GM18858 (cell line): Measurements from ENCODE around the gene C1QL1.
A peak's percentile ranks its signal among the peaks of the same experiment; 100 is the strongest.
"Not testable (repeated sequence)": the region's sequence is repeated elsewhere in the genome, so short reads cannot be mapped to it uniquely, and the experiment has no call there.

Experiments
- ATAC-seq: cut with Tn5 transposase; IDR thresholded peaks from one replicate; pipeline ENCODE4 v1.9.1; 2021; ENCODE audit not compliant: unreplicated experiment

The C1QL1 gene

DNA sequence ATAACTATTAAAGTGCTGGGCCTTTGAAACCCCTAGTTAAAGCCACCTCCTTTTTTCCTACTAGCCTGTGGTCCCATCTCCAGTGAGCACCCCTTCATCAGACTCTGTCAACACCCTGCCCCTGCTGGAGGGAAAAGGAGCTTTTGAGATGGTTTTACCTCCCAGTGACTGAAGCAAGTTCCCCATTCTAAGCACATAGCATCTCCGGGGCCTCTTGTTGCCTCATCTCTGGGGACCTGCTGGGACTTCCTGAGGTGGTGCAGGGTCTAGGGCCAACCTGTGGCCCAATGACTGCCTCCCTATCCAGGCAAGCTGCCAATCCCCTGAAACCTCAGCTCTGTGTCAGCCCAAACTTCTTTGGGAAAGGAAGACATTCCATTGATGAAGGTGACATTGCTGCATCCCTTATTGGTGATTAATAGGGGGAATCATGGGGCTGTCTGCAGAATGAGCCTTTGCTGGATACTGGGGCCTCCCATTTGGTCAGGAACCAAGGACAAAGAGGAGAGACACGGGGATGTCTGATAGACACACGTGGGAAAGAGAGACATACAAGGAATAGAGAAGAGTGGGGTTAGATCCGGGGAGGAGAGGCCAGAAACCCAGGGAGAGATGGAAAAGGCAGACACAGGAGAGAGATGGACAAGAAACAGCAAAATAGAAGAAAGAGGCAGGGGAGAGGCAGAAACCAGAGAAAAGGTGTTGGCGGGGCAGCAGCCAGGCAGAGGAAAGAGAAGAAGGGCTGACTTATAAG lies 2.4 kb downstream of the C1QL1 start:
- ATAC-seq, result no peak

- no peak for ATAC-seq
Observed at GRCh38 chr17:44961921-44962350, 6.2 kb downstream of the C1QL1 start.

- ATAC-seq, result no peak
Observed at GRCh38 chr17:44960691-44961090, 7.4 kb downstream of the C1QL1 start.

DNA sequence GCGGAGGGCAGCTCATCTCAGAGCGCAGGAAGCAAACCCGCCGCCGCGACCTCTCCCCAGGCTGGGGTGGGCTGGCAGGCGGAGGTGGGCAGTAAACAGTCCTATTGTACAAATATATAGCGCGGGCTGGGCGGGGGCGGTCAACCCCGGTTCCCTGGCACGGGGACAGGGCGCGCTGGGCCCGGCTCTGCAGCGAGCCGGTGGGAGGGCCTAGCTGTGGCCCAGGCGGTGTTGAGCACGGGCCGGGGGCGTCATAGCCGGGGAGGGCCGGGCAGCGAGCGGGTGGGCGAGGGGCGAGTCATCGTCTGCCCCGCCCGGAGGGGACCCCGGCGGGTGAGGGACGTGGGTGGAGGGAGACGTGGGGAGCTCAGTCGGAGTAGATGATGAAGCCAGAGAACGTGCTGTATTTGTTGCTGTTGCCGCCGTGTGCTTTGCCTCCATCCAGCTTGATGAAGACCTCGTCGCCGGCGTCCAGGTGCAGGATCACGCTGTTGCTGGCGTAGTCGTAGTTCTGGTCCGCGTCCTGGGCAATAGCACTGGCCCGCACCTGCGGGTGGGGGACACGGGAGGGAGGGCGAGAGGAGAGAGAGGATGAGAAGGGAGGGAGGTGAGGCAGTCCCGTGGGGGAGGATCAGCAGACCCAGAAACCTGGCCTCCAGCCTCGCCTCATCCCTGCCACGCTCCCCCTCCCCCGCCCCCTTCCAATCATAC lies 8.1 kb downstream of the C1QL1 start:
- no peak for ATAC-seq

- no peak for ATAC-seq
Observed at GRCh38 chr17:44956998-44957981, 10.8 kb downstream of the C1QL1 start.

DNA sequence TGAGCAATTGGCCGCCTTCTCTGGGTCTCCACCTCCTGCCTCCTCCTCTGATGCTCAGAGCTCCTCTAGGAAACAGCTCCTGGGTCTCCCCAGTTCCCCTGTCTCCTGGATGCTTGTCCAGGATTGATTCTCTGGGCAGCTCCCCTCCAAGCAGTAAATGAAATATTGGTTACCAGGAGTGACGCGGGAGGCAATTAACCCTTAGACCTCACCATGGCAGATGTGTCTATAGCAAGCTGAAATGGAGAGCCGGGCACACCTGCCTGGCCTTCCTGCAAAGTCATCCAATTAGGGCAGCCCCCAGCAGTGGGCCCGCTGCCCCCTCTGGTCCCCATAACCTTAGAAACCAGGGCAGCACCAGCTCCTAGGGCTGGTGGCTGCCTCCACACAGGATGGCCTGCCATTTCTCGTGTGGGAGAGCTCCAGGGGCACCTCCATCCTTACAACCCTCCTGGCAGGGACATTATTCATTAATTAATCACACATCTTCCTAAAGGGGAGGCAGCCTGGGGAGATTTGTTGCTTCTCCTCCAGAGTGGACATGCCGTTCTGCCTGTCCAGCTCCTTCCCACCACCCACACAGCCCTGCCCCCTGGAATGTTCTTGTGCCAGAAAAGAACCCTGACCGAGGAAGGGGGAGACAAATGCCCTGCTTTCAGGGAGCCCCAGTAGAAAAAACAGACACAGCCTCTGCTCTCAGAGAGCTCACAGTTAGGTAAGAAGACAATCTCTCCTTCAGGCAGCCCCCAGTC lies 12.3 kb downstream of the C1QL1 start:
- no peak for ATAC-seq

DNA sequence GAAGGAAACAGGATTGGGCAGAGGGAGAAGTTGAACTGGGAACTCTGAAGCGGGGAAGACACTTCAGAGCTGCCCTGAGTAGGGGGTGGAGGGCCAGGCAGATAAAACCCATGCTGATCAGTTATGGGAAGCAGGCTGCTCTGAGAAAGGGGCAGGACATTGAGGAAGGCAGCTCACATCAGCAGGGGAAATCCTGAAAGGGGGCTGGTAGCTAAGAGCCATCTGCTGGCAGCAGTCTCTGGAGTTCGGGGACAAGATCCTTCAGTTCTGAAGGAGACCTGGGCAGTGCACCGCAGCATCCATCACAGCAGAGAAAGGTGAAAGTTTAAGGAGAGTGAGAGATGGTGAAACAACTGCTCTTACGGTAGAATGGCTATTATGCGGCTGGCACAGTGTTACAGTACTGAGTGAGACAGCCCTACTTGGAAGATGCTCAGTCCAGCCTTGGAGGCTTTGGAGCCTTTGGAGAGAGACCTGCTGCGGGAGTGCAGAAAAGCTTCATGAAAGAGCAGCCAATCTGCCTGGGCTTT lies 15.1 kb downstream of the C1QL1 start:
- no peak for ATAC-seq

DNA sequence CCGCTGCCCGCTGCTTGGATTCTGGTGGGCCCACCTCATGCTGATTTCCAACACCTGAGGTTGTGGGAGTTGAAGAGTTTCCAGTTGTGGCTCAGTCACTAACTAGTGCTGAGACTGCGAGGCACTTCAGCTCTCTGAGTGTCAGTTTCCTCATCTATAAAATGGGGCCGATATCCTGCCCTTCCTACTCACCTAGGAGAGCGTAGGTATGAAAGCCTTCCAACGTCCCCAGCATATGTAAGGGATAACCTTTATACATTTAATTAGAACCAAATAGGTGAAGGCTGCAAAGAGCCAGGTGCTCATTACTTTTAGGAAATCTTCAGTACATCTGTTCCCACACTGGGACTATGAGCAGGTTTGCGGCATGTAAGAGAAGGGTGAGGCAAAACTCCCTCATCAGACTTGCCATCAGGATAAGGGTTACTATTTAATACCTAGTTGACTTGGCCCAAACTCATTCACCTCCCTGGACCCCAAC lies 19.7 kb downstream of the C1QL1 start:
- no peak for ATAC-seq

DNA sequence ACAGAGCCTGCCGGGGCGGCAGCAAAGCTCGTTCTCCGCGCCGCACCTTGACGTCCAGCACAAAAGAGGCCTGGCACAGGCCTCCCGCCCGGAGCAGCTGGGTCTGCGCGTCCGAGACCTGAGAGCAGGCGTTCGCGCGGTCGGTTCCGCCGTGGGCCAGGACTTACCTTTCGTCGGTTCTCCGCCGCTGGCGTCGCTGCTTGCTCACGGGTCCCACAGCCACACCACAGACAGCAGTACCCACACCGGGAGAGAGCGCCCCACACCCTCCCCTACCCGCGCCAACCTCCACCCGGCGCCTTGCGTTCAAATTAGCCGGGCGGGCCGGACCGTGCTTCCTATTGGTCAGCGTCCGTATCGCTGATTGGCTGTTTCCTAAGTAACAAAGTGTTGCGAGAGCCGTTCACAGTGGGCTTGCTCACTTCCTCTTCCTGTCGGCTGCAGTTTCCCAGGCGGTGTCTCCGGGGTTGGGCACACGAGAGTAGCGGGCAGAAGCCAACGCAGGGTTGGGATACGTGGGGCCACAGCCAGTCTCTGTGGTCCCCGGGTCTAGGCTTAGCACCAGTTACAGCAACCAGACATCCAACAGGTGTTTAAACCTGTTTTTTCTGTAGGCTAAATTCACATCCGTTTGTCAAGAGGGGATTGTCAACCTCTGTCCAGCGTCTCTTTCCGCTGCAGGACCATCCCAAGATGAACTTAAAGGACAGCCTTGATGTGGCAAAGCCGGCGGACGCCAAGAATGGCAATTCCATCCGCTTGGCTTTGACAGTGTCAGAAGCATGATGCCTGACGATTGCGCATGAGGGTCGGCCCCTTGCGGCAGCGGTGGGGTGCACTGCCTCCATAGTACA lies 20.4 kb downstream of the C1QL1 start, which contains the start of gene KIF18B:
Gene KIF18B (minus strand): TSS at position 313 of the 854 bp plus-strand sequence. CDS start 11,429 bp downstream, outside the sequence.
- peak; percentile 84 for ATAC-seq

DNA sequence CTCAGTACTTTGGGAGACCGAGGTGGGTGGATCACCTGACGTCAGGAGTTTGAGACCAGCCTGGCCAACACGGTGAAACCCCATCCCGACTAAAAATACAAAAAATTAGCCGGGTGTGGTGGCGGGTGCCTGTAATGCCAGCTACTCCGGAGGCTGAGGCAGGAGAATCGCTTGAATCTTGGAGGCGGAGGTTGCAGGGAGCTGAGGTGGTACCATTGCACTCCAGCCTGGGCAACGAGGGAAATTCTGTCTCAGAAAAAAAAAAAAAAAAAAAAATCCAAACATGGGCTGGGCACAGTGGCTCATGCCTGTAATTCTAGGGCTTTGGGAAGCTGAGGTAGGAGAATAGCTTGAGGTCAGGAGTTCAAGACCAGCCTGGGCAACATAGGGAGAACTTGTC lies 22.5 kb downstream of the C1QL1 start:
- not testable (repeated sequence) for ATAC-seq

GRCh38 chr17:44942456-44942855 lies 25.6 kb downstream of the C1QL1 start:
- no peak for ATAC-seq

DNA sequence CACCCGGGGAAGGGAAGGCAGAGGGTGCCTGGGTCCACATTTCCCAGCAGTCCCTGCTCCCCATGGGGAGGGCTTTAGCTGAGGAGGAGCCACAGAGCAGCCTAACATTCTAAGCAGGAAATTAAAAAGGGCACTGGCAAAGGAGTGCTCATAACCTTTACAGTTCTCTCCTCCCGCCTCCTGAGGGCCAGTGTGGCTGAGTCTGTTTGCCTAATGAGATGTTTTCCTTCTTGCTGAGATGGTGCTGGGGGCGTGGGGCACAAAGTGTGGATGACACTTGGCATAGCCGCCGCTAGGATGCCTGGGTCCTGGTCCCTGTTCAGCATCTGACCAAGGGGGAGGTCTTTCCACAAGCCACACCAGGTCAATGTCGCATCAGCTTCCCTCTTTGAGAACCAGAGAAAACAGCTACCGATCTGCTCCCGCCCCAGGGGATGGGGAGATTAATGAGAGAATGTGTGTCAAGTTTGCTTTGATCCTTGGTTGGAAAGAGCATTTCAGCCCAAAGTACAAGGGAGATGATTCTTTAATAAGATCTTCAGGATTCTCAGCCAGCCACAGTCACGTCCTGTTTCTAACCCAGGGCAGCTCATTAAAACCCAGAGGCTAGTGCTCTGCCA lies 26.3 kb downstream of the C1QL1 start:
- no peak for ATAC-seq

DNA sequence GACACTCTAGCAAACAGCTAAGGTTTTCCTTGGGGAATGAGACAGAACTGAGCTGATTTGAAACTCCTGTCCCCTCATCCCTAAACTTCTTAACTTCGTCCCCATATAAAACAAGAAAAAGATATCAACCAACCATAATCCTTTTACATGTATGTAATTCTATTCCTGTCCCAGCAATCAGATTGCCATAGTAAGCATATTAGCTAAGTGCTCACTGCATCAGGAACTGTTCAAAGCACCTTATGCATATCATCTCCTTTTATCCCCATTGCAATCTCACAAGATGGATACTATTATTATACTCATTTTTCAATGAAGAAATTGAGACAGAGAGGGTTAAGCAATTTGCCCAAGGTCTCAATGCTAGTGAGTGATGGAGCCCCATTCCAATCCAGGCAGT lies 27.3 kb downstream of the C1QL1 start:
- ATAC-seq, result no peak

DNA sequence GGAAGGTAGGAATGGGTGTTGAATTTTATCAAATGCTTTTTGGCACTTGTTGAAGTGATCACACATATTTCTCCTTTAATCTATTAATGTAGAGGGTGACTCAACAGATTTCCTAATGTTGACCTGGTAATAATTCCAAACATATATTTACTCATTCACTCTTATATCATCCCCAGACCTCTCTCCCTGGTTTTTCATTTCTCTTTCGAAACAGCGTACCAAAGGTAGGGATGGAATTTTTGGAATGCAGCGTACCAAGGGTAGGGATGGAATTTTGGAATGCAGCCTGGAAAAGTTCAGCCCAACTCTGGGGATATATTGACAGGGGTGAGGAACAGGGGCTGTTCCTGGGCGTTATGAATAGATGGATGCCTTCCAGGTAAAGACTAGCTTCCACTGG lies 27.8 kb downstream of the C1QL1 start:
- ATAC-seq, result no peak

DNA sequence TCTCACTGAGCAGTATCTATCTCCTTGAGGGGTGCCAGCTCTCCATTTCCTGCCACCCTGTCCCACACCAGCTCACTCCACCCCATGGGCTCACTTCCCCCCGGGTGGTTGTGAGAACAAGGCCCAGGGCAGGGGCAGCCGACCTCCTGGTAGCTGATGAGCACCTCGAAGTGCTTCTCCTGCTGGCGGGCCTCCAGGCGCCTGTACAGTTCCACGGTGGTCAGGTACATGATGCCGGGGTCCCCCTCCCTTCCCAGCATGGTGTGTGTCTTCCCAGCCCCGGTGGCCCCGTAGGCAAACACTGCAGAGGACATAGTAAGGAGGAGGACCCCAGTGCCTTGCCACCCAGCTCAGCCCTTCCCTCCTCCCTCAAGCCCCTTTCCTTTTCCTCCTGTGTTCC lies 33.0 kb downstream of the C1QL1 start:
- ATAC-seq, result no peak

GRCh38 chr17:44934745-44935105 lies 33.4 kb downstream of the C1QL1 start:
- ATAC-seq, result no peak

GRCh38 chr17:44933824-44934744 lies 34.0 kb downstream of the C1QL1 start:
- no peak for ATAC-seq

- no peak for ATAC-seq
Observed at GRCh38 chr17:44932787-44933097, 35.4 kb downstream of the C1QL1 start.
